ENCODE measurements around the gene PTPRN2.

Gene PTPRN2

DNA sequence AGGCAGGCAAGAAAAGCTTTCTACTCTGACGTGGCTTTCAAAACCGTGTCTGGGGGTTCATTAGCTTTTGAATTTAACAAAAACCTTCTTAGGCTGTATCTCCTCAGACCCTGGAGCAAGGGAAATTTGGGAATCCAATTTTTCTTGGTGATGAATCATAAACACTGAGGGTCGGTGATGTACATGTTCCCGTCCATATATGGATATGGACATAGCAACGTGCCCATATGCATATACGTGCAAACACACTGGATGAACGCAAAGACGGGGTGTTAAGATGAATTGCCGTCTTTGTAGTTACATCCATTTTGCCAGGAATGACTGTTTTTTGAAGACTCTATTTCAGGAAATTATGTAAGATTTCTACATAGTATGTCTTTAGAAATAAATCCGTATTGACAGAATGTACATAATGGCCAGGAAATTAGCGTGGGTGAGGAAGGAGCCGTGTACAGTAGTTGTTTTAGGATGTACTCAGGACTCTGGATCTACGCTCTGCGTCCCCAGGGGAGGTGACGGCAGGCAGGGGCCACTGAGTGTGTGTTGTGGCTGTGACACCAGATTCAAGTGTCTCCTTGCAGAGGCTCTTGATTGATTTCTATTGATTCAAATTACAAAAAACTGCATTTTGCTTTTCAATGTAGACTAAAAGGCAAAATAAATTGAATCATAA lies 1012.6 kb downstream of the PTPRN2 start:
- TF ChIP-seq, protein P1, sequence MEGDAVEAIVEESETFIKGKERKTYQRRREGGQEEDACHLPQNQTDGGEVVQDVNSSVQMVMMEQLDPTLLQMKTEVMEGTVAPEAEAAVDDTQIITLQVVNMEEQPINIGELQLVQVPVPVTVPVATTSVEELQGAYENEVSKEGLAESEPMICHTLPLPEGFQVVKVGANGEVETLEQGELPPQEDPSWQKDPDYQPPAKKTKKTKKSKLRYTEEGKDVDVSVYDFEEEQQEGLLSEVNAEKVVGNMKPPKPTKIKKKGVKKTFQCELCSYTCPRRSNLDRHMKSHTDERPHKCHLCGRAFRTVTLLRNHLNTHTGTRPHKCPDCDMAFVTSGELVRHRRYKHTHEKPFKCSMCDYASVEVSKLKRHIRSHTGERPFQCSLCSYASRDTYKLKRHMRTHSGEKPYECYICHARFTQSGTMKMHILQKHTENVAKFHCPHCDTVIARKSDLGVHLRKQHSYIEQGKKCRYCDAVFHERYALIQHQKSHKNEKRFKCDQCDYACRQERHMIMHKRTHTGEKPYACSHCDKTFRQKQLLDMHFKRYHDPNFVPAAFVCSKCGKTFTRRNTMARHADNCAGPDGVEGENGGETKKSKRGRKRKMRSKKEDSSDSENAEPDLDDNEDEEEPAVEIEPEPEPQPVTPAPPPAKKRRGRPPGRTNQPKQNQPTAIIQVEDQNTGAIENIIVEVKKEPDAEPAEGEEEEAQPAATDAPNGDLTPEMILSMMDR (conservative IDR thresholded peaks at IDR 0.05; ENCODE audit: low read depth, low read length) = no peak
- H3K4me3 ChIP-seq (ENCODE audit: low read depth, low read length) = no peak overlapping the region
- DNase-seq (ENCODE audit: low read depth) = no peak

DNA sequence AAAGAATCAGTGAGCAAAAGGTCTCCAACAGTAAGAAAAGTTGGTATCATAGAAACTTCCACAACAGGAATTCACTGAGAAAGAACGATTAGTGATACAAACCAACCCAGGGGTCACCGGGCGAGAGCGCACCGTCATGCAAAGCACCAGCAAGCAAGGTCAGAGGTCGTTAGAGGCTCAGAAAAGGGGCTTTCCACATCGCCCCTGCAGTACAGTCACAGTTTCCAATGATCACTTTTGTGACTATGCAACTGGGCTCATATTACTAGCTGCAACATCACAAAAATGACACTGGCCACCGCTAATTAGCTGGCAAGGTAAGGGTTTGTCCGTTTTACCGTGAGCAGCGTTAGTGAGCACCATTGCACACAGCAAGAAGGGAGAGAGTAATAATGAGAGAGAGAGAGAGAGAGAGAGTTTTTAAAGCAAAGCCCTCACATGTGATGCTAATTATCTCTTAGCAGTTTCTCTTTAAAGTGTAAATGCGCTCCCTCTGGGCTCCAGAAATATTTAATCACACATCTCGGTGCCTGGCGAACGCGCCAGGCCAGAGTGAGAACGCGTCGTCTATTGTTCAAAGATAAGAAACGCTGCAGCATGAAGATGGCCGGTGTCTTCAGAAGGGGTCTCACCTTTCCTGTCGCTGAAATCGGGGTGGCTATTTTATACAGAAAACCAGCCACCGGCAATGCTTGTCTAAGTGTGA lies 1013.4 kb downstream of the PTPRN2 start:
- TF ChIP-seq, protein P1 (conservative IDR thresholded peaks at IDR 0.05; ENCODE audit: low read depth, low read length) = no peak

DNA sequence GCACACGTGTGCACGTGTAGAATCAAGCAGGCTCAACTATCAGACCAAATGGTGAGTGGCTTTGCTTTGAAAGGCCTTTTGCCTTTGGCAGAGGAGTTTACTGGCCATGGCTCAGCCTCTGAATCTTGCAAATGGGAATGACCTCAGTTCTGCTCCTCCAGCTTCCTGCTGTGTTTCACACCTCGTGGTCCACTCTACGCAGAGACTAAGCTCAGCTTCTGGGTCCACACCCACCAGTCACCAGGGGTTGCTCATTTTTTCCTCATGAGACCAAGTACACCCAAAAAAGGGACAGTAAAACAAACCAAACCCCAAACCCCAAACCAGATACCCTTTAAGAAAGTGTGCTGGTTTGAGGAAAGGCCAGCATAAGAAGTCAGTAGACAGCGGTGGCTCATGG lies 1014.4 kb downstream of the PTPRN2 start:
- no peak overlapping the region for H3K4me3 ChIP-seq (ENCODE audit: low read depth, low read length)
- DNase-seq (ENCODE audit: low read depth) = peak; percentile 23

More for the DNA sequence above, 1013.4 kb downstream of the PTPRN2 start:
- no peak overlapping the region for H3K4me3 ChIP-seq (ENCODE audit: low read depth, low read length)
- DNase-seq (ENCODE audit: low read depth) = no peak

DNA sequence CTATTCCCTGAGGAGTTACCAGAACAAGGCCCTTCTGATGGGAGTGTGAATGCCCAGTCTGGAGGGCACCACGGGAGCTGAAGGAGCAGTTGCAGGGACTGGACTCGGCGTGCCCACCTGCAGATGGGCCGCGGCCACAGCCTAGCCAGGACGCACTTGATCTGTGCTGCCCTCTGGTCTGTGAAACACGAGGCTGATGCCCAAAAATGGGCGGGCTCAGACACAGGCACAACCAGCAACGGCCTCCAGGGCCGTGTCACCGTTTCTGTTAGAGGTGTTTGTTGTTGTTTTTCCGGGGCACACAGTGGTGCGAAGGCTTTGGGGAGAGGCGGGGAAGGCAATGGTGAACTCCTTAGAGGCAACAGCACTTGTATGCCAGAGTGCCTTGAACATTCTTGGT lies 1015.0 kb downstream of the PTPRN2 start:
- no peak for DNase-seq (ENCODE audit: low read depth)
- TF ChIP-seq, protein P1 (conservative IDR thresholded peaks at IDR 0.05; ENCODE audit: low read depth, low read length) = no peak
- no peak overlapping the region for H3K4me3 ChIP-seq (ENCODE audit: low read depth, low read length)

More for the DNA sequence above, 1014.4 kb downstream of the PTPRN2 start:
- TF ChIP-seq, protein P1 (conservative IDR thresholded peaks at IDR 0.05; ENCODE audit: low read depth, low read length) = no peak

DNA sequence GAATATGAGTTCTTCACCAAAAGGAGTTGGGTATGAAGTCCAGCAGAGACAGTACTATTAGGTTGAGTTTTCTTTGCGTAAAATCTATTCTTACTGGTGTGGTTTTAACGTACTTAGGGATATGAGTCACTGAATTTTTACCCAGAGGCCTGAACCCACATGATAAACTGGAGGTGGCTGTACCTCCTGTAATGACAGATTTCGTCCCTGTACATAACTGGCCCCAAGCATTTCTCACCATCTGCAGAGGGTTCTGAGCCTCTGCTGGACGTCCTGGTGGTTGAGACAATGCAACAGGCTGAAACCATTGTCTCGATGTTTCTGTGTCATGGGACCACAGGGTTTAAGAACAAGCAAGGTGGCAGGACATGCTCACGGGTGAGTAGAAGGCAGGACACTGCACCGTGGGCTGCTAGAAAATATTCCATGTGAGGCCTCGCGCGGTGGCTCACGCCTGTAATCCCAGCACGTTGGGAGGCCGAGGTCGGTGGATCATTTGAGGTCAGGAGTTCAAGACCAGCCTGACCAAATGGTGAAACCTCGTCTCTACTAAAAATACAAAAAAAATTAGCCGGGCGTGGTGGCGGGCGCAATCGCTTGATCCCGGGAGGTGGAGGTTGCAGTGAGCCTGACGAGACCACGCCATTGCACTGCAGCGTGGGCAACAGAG lies 1017.0 kb downstream of the PTPRN2 start:
- TF ChIP-seq, protein P1 (conservative IDR thresholded peaks at IDR 0.05; ENCODE audit: low read depth, low read length) = no peak
- peak; percentile 50 for DNase-seq (ENCODE audit: low read depth)

DNA sequence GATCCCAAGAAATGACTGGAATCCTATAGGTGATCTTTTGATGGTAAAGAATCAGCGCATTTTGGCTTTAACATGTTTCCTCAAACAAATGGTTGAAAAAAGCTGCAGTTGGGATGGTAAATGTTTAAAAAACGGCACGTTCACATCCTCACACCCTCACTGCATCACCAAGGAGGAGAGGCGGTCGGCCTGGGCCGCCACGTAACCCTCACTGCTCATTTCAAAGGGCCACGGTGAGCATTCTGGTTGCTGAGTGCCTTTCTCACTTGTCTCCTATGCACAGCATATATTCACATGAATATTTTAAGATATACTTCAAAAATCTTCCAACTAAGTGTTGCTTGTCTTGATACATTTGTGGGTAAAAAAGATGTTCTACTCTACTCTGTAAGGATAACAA lies 1017.7 kb downstream of the PTPRN2 start:
- TF ChIP-seq, protein P1 (conservative IDR thresholded peaks at IDR 0.05; ENCODE audit: low read depth, low read length) = no peak
- no peak overlapping the region for H3K4me3 ChIP-seq (ENCODE audit: low read depth, low read length)
- DNase-seq (ENCODE audit: low read depth) = no peak

More for the DNA sequence above, 1017.0 kb downstream of the PTPRN2 start:
- no peak overlapping the region for H3K4me3 ChIP-seq (ENCODE audit: low read depth, low read length)

Data from choroid plexus epithelial cell (primary cell).